ENCODE data around the gene TPP1. TPM values are rescaled to one million over a fixed set of nuclear protein-coding genes. Genes with fewer than 3 reads are reported as not detected.

Gene TPP1
- polyA plus RNA-seq, 3 donors, result 218 to 359 (median 271) TPM

DNA sequence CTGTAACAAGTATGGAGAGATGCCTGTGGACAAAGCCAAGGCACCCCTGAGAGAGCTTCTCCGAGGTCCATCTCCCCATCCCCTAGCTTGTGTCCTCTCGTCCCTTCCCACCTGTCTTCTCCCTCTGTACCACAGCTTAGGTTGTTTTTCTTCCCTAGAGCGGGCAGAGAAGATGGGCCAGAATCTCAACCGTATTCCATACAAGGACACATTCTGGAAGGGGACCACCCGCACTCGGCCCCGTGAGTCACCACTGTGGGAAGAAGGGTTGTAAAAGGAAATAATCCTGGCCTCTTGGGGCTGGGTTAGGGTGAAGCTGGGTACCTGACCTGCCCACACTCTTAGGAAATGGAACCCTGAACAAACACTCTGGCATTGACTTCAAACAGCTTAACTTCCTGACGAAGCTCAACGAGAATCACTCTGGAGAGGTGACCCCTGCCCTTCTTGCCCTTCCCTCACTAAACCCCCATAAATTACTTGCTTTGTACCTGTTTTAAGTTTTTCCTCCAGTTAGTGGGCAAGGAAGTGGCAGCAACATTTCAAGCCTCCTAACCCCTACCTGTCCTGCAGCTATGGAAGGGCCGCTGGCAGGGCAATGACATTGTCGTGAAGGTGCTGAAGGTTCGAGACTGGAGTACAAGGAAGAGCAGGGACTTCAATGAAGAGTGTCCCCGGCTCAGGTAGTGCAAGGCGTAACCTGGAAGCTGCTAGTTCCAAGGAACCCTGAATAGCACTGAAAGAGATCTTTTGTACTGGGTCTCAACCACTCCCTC is 10.3 kb downstream of the TPP1 start:
- Histone ChIP-seq H2AFZ (ENCODE audit: insufficient read depth, low read depth, low read length, poor library complexity, severe bottlenecking) (no peak overlapping the region), H3K4me1 (ENCODE audit: control insufficient read depth in 1 of 2, insufficient read depth in 2 of 2, low read length in 2 of 2) (peaks cover 68 to 73% of the 10 kb centered on the region in 2 donors), H3K27me3 (ENCODE audit: control insufficient read depth in 2 of 2, insufficient read depth in 2 of 2, low read length in 2 of 2) (no peaks in the 10 kb centered on the region), H3K9ac (ENCODE audit: insufficient read depth, low read length, poor library complexity, severe bottlenecking) (no peak overlapping the region), H3K79me2 (ENCODE audit: insufficient read depth, low read length) (peaks cover 79% of the 10 kb centered on the region), H3K4me3 (replicated peaks in 1 of 3; ENCODE audit: low read depth in 2 of 3, low read length in 3 of 3) (no peak overlapping the region), H3K27ac (ENCODE audit: low read depth in 1 of 2, low read length in 2 of 2) (peak overlapping the region; percentile 1 to 99), H3K36me3 (replicated peaks in 1 of 2; ENCODE audit: control insufficient read depth in 1 of 2, insufficient read depth in 2 of 2, low read length in 2 of 2) (peaks cover 43 to 47% of the 10 kb centered on the region in 2 donors), H4K20me1 (ENCODE audit: insufficient read depth, low read length) (peaks cover 40% of the 10 kb centered on the region), H3K9me3 (replicated peaks in 1 of 2; ENCODE audit: control insufficient read depth in 1 of 2, insufficient read depth in 1 of 2, low read length in 2 of 2) (no peaks in the 10 kb centered on the region), H3K4me2 (replicated peaks; ENCODE audit: extremely low read depth, low read length, poor library complexity, severe bottlenecking) (no peak overlapping the region)
- DNase-seq, result no peak
- Mint-ChIP-seq H3K36me3 (peaks cover 42 to 54% of the 10 kb centered on the region in 2 donors), H3K4me1 (peaks cover 15% of the 10 kb centered on the region), H3K4me3 (no peak overlapping the region), H3K9me3 (no peaks in the 10 kb centered on the region), H3K27ac (peak overlapping the region in 5 of 7 donors; percentile 41 to 93 (median 72)), H3K27me3 (ENCODE audit: low read depth in 3 of 3) (no peaks in the 10 kb centered on the region)
- WGBS (ENCODE audit: insufficient coverage), result 98% methylated on average over 5 of the region's 14 CpGs
- intact Hi-C loops (cut with micrococcal nuclease), result loop anchor here in 1 of 2 donors (10.0 kb wide), 1 partner anchor 124 kb away; the partner anchor contains the start of genes ARFIP2 and TIMM10B
- TF ChIP-seq, protein P1, sequence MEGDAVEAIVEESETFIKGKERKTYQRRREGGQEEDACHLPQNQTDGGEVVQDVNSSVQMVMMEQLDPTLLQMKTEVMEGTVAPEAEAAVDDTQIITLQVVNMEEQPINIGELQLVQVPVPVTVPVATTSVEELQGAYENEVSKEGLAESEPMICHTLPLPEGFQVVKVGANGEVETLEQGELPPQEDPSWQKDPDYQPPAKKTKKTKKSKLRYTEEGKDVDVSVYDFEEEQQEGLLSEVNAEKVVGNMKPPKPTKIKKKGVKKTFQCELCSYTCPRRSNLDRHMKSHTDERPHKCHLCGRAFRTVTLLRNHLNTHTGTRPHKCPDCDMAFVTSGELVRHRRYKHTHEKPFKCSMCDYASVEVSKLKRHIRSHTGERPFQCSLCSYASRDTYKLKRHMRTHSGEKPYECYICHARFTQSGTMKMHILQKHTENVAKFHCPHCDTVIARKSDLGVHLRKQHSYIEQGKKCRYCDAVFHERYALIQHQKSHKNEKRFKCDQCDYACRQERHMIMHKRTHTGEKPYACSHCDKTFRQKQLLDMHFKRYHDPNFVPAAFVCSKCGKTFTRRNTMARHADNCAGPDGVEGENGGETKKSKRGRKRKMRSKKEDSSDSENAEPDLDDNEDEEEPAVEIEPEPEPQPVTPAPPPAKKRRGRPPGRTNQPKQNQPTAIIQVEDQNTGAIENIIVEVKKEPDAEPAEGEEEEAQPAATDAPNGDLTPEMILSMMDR (IDR thresholded peaks at IDR 0.05), result no peak

DNA sequence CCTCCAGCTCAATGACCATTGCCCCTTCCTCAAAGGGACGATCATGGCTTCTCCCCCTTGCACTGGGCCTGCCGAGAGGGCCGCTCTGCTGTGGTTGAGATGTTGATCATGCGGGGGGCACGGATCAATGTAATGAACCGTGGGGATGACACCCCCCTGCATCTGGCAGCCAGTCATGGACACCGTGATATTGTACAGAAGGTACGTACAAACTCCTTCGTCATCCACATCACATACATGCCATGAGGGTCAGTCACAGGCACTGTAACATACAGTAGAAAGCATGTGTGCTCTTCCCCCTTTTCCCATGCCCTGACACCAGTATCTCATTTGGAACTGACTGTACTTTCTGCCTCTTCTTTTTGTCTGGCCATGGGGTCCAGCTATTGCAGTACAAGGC is 11.2 kb downstream of the TPP1 start:
- H3K36me3 ChIP-seq (replicated peaks in 1 of 2; ENCODE audit: control insufficient read depth in 1 of 2, insufficient read depth in 2 of 2, low read length in 2 of 2), result peaks cover 39 to 40% of the 10 kb centered on the region in 2 donors
- H3K36me3 Mint-ChIP-seq, result peaks cover 42 to 54% of the 10 kb centered on the region in 2 donors
- H3K4me1 ChIP-seq (ENCODE audit: control insufficient read depth in 1 of 2, insufficient read depth in 2 of 2, low read length in 2 of 2), result peaks cover 59 to 65% of the 10 kb centered on the region in 2 donors
- H3K4me1 Mint-ChIP-seq, result peaks cover 15% of the 10 kb centered on the region
- H2AFZ ChIP-seq (ENCODE audit: insufficient read depth, low read depth, low read length, poor library complexity, severe bottlenecking), result no peak overlapping the region
- H3K27me3 Mint-ChIP-seq (ENCODE audit: low read depth in 3 of 3), result no peaks in the 10 kb centered on the region
- H3K27me3 ChIP-seq (ENCODE audit: control insufficient read depth in 2 of 2, insufficient read depth in 2 of 2, low read length in 2 of 2), result no peaks in the 10 kb centered on the region
- H3K79me2 ChIP-seq (ENCODE audit: insufficient read depth, low read length), result peaks cover 88% of the 10 kb centered on the region
- intact Hi-C loops (cut with micrococcal nuclease), result loop anchor here in 1 of 2 donors (10.0 kb wide), 1 partner anchor 123 kb away; the partner anchor contains the start of genes ARFIP2 and TIMM10B
- H3K9me3 Mint-ChIP-seq, result no peaks in the 10 kb centered on the region
- H3K9ac ChIP-seq (ENCODE audit: insufficient read depth, low read length, poor library complexity, severe bottlenecking), result no peak overlapping the region
- H3K4me3 ChIP-seq (replicated peaks in 1 of 3; ENCODE audit: low read depth in 2 of 3, low read length in 3 of 3), result no peak overlapping the region
- TF ChIP-seq, protein P1 (IDR thresholded peaks at IDR 0.05), result no peak
- H4K20me1 ChIP-seq (ENCODE audit: insufficient read depth, low read length), result peaks cover 40% of the 10 kb centered on the region
- H3K27ac Mint-ChIP-seq, result peak overlapping the region in 6 of 7 donors; percentile 4 to 88 (median 61)
- peak overlapping the region in 1 of 2 donors; percentile 99 for H3K27ac ChIP-seq (ENCODE audit: low read depth in 1 of 2, low read length in 2 of 2)
- WGBS (ENCODE audit: insufficient coverage), result 96% methylated on average over 9 of the region's 9 CpGs
- no peak overlapping the region for H3K4me3 Mint-ChIP-seq
- no peak for DNase-seq
- H3K9me3 ChIP-seq (replicated peaks in 1 of 2; ENCODE audit: control insufficient read depth in 1 of 2, insufficient read depth in 1 of 2, low read length in 2 of 2), result no peaks in the 10 kb centered on the region
- no peak overlapping the region for H3K4me2 ChIP-seq (replicated peaks; ENCODE audit: extremely low read depth, low read length, poor library complexity, severe bottlenecking)
